Measurements from ENCODE around the gene PAQR9.

DNA sequence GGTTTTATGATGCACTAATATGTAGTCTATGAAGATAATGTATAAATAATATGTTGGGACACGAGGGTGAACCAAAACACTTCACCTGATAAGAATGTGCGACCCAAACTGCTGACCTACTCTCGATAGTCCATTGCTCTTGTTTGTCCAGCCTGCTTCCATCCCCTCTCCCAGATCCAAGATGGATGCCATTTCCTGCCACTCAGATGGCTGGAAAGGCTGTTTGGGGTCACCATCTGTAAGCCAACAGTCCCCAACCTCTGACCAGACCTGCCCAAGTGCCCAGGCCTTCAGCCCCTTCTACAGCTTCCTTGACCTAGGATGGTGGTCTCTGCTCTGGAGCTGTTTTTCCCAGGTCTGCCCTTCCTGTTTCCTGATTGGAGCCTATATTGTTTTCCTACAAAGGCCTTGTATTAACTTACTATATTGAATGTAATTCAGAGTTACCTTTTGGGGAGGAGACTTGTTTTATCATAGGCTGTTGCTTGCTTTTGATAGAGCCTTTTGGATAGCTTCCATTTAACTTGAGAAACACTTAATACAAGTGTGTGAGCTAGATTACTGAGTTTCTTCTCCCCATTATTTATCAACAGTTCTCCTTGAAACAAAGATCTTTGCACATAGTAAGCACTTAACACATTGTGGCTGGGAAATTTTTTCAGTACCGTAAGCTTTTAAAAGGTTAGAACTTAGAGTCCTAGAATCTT, 5.0 kb upstream of the PAQR9 start:
- TF ChIP-seq POLR2A (IDR thresholded peaks at IDR 0.05; ENCODE audit: low read length) (no peak), JUN (IDR thresholded peaks at IDR 0.05) (no peak), MYC (IDR thresholded peaks at IDR 0.05; ENCODE audit: borderline replicate concordance, low read length) (no peak)
- TF ChIP-seq, protein P1, sequence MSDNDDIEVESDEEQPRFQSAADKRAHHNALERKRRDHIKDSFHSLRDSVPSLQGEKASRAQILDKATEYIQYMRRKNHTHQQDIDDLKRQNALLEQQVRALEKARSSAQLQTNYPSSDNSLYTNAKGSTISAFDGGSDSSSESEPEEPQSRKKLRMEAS (IDR thresholded peaks at IDR 0.05) = no peak
- TF ChIP-seq, protein P2, sequence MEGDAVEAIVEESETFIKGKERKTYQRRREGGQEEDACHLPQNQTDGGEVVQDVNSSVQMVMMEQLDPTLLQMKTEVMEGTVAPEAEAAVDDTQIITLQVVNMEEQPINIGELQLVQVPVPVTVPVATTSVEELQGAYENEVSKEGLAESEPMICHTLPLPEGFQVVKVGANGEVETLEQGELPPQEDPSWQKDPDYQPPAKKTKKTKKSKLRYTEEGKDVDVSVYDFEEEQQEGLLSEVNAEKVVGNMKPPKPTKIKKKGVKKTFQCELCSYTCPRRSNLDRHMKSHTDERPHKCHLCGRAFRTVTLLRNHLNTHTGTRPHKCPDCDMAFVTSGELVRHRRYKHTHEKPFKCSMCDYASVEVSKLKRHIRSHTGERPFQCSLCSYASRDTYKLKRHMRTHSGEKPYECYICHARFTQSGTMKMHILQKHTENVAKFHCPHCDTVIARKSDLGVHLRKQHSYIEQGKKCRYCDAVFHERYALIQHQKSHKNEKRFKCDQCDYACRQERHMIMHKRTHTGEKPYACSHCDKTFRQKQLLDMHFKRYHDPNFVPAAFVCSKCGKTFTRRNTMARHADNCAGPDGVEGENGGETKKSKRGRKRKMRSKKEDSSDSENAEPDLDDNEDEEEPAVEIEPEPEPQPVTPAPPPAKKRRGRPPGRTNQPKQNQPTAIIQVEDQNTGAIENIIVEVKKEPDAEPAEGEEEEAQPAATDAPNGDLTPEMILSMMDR (IDR thresholded peaks at IDR 0.05) = no peak
